DOHH2 (cell line): Measurements from ENCODE around the gene GPX5.
A peak's percentile ranks its signal among the peaks of the same experiment; 100 is the strongest.

Experiments
- H3F3A ChIP-seq: fragments of 200-600 bp; sonication (generic), shearing (Covaris generic); 2 replicates; pipeline ENCODE4 v1.6.0; 2016; ENCODE audit warnings: antibody characterized with exemption, mild to moderate bottlenecking; ENCODE audit not compliant: control insufficient read depth, insufficient read depth
- H3K27ac ChIP-seq: fragments of 200-600 bp; sonication (generic); 2 replicates; pipeline ENCODE4 v1.5.1; 2014; ENCODE audit warnings: low read depth, mild to moderate bottlenecking, low read length, moderate library complexity
- H3K27me3 ChIP-seq: fragments of 200-600 bp; sonication (generic); 2 replicates; pipeline ENCODE4 v1.6.1; 2014; ENCODE audit warnings: mild to moderate bottlenecking, low read length, mixed read lengths; ENCODE audit not compliant: control insufficient read depth
- H3K36me3 ChIP-seq: fragments of 200-600 bp; sonication (generic); 2 replicates; pipeline ENCODE4 v1.6.1; 2014; ENCODE audit warnings: mild to moderate bottlenecking, low read length, moderate library complexity, mixed read lengths; ENCODE audit not compliant: control insufficient read depth
- H3K4me1 ChIP-seq: fragments of 200-600 bp; sonication (generic); 2 replicates; pipeline ENCODE4 v1.6.1; 2014; ENCODE audit warnings: mild to moderate bottlenecking, low read length, mixed read lengths; ENCODE audit not compliant: control insufficient read depth
- H3K4me2 ChIP-seq: fragments of 200-600 bp; sonication (generic); 2 replicates; pipeline ENCODE4 v1.6.0; 2014; ENCODE audit warnings: mild to moderate bottlenecking, low read length, moderate library complexity
- H3K4me3 ChIP-seq: fragments of 200-600 bp; sonication (generic); 2 replicates; pipeline ENCODE4 v1.5.1; 2014; ENCODE audit warnings: mild to moderate bottlenecking, low read length, mixed read lengths
- H3K79me2 ChIP-seq: fragments of 200-600 bp; sonication (generic); 2 replicates; pipeline ENCODE4 v1.6.1; 2014; ENCODE audit warnings: mild to moderate bottlenecking, low read length, mixed read lengths; ENCODE audit not compliant: control insufficient read depth
- H3K9me2 ChIP-seq: fragments of 200-600 bp; sonication (generic); replicated peaks from 2 replicates; pipeline ENCODE4 v1.6.1; 2014; ENCODE audit warnings: mild to moderate bottlenecking, low read length, mixed read lengths; ENCODE audit not compliant: control insufficient read depth
- H3K9me3 ChIP-seq: fragments of 200-600 bp; sonication (generic); 2 replicates; pipeline ENCODE4 v1.6.1; 2014; ENCODE audit warnings: antibody characterized with exemption, low read length, mixed read lengths; ENCODE audit not compliant: control insufficient read depth, insufficient read depth
- H4K20me1 ChIP-seq: fragments of 200-600 bp; sonication (generic); 2 replicates; pipeline ENCODE4 v1.6.0; 2014; ENCODE audit warnings: low read depth, mild to moderate bottlenecking, antibody characterized with exemption, low read length, moderate library complexity; ENCODE audit not compliant: control insufficient read depth, insufficient read depth
- EZH2phosphoT487 ChIP-seq: fragments of 200-600 bp; sonication (generic); IDR thresholded peaks from 2 replicates; pipeline ENCODE4 v1.6.1; 2017; ENCODE audit warnings: borderline replicate concordance, mild to moderate bottlenecking, antibody characterized with exemption, low read length, moderate library complexity, mixed read lengths
- TF ChIP-seq, protein P1 (sequence below): fragments of 200-600 bp; sonication (generic); IDR thresholded peaks from one replicate; pipeline ENCODE4 v1.5.1; 2014; ENCODE audit warnings: antibody characterized with exemption, mild to moderate bottlenecking, low read depth, low read length; ENCODE audit not compliant: poor library complexity, severe bottlenecking

GPX5 gene

DNA sequence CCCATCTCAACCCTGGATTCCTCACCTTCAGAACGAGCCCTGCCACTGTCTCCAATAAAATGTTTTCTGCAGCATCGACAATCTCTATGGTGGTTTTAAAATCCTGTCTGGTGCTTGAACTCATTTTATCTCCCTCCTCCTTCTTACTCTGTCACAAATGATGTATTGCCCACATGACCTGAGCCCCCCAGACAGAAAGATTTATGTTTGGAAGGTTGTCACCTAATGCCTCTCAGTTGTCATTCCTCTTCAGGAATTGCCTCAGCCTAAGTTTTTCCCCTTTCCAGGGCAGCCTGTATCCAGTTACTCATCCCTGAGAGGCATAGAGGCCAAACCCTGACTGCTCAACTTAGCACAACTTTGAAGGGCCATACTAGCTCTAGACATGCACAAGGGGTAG lies 9.2 kb downstream of the GPX5 start:
- Histone ChIP-seq H3K4me1 (peaks cover 6% of the 10 kb centered on the region; the same call in 1 of the 2 replicates), H3K27ac (no peak overlapping the region)

DNA sequence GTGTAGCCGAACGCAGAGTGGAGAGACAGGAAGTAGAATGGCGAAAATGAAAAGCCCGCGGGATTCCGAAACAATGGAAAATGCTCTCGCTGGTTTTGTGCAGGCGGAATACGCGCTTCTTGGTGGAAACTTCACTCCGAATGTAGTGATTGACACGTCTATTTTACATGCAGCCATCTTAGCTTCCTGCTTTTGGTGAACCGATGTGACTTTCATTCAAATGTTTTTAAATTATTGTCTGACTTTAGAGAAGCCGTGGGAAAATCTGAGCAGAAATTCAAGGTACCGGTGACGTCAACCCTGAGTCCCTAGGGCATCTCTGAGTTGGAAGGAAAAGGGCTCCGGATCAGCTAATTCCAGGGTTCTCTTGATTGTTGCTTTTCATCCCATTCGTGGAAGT lies 11.4 kb downstream of the GPX5 start:
- TF ChIP-seq, protein P1, sequence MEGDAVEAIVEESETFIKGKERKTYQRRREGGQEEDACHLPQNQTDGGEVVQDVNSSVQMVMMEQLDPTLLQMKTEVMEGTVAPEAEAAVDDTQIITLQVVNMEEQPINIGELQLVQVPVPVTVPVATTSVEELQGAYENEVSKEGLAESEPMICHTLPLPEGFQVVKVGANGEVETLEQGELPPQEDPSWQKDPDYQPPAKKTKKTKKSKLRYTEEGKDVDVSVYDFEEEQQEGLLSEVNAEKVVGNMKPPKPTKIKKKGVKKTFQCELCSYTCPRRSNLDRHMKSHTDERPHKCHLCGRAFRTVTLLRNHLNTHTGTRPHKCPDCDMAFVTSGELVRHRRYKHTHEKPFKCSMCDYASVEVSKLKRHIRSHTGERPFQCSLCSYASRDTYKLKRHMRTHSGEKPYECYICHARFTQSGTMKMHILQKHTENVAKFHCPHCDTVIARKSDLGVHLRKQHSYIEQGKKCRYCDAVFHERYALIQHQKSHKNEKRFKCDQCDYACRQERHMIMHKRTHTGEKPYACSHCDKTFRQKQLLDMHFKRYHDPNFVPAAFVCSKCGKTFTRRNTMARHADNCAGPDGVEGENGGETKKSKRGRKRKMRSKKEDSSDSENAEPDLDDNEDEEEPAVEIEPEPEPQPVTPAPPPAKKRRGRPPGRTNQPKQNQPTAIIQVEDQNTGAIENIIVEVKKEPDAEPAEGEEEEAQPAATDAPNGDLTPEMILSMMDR, result no peak
- TF ChIP-seq EZH2phosphoT487, result no peak
- peaks cover 6% of the 10 kb centered on the region; the same call in 1 of the 2 replicates for H3K4me1 ChIP-seq
- no peaks in the 10 kb centered on the region for H3K9me2 ChIP-seq
- no peaks in the 10 kb centered on the region for H4K20me1 ChIP-seq
- peak overlapping the region; percentile 38 for H3K4me2 ChIP-seq
- H3K27ac ChIP-seq, result no peak overlapping the region
- peak overlapping the region; percentile 44 for H3K4me3 ChIP-seq
- no peaks in the 10 kb centered on the region for H3K36me3 ChIP-seq
- H3K27me3 ChIP-seq, result 0 out of 2 replicates have a peak, but pooled peaks cover 2% of the 10 kb centered on the region
- no peaks in the 10 kb centered on the region for H3K79me2 ChIP-seq
- no peaks in the 10 kb centered on the region for H3K9me3 ChIP-seq
- no peaks in the 10 kb centered on the region for H3F3A ChIP-seq

More for the DNA sequence above, 9.2 kb downstream of the GPX5 start:
- H4K20me1 ChIP-seq, result no peaks in the 10 kb centered on the region
- H3K4me3 ChIP-seq, result no peak overlapping the region
- H3K9me2 ChIP-seq, result no peaks in the 10 kb centered on the region
- no peak overlapping the region for H3K4me2 ChIP-seq
- no peaks in the 10 kb centered on the region for H3K9me3 ChIP-seq
- no peaks in the 10 kb centered on the region for H3F3A ChIP-seq
- H3K79me2 ChIP-seq, result no peaks in the 10 kb centered on the region
- H3K27me3 ChIP-seq, result no peaks in the 10 kb centered on the region
- TF ChIP-seq, protein P1, result no peak
- TF ChIP-seq EZH2phosphoT487, result no peak
- no peaks in the 10 kb centered on the region for H3K36me3 ChIP-seq

DNA sequence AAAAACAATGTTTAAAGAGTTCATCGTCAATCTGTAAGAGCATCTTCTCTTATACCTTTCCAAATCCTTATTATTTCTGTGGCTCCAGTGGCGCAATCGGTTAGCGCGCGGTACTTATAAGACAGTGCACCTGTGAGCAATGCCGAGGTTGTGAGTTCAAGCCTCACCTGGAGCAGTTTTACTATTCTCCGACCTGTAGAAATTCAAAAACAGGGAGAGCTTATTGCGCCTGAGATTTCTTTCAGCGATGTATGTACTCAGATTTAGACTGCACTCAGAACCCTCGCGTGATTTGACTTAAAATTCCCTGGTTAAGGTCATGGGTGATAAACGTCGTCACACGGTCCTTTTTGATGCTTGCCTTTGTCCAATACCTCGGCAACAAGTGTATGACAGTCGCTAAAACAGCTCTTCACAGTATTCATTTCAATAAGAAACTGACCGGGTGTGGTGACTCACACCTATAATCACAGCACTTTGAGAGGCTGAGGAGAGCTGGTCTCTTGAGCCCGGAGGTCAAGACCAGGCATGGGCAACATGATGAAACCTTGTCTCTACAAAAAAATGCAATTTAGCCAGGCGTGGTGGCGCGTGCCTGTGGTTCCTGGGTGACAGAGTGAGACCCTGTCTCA lies 11.9 kb downstream of the GPX5 start:
- Histone ChIP-seq H3K4me3 (peak overlapping the region; percentile 44), H3K36me3 (no peaks in the 10 kb centered on the region), H3K27ac (no peak overlapping the region), H3K9me3 (no peaks in the 10 kb centered on the region), H3K4me2 (peak overlapping the region; percentile 38), H4K20me1 (no peaks in the 10 kb centered on the region), H3K9me2 (no peaks in the 10 kb centered on the region), H3K79me2 (no peaks in the 10 kb centered on the region), H3K4me1 (peaks cover 10% of the 10 kb centered on the region), H3K27me3 (0 out of 2 replicates have a peak, but pooled peaks cover 2% of the 10 kb centered on the region), H3F3A (no peaks in the 10 kb centered on the region)
- TF ChIP-seq, protein P1, result no peak
- TF ChIP-seq EZH2phosphoT487, result no peak
